ENCODE measurements around the gene MRPL44. TPM values are rescaled to one million over a fixed set of nuclear protein-coding genes. Genes with fewer than 3 reads are reported as not detected.

MRPL44 gene
- total and polyA plus RNA-seq, 2 of the 13 experiments (the other 11 are each of a cell fraction or from before 2014, with no cell fraction given), result 38.4 to 78.0 TPM

DNA sequence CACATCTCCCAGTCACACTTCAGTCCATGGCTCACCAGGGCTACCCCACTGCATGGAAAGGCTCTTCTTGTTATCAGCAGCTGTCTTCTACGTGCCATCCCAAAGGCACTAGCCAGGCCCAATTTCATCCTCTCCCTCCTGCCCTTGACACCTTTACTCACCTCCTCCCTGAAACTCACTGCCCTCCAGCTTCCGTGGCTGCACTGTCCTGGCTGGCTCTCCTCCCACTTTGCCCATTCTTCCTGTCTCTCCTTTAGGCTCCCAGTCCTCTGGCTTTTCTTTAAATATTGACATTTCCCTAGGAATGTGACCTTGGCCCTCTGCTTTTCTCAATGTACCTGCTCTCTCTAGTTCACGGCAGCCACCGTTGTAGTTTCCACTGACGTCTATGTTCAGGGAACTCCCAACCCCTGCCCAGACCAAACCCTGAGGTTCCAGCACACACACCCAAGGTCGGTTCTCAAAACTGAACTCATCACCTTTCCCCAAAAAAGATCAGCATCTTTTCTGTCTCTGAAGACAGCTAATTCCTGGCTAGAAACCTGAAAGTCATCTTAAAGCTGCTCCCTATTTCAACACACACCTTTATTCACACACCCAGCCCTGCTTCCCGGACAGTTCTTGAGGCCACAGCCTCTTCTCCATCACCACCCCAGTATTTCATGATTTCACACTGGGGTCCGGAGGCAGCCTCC is 48.8 kb upstream of the MRPL44 start (continued):
- no peak for TF ChIP-seq ZFP41 (CRISPR knock-in tag; IDR thresholded peaks at IDR 0.05; ENCODE audit: borderline replicate concordance)
- peak; percentile 92 for TF ChIP-seq GFI1 (CRISPR knock-in tag; IDR thresholded peaks at IDR 0.05; ENCODE audit: borderline replicate concordance)
- TF ChIP-seq, protein P1, sequence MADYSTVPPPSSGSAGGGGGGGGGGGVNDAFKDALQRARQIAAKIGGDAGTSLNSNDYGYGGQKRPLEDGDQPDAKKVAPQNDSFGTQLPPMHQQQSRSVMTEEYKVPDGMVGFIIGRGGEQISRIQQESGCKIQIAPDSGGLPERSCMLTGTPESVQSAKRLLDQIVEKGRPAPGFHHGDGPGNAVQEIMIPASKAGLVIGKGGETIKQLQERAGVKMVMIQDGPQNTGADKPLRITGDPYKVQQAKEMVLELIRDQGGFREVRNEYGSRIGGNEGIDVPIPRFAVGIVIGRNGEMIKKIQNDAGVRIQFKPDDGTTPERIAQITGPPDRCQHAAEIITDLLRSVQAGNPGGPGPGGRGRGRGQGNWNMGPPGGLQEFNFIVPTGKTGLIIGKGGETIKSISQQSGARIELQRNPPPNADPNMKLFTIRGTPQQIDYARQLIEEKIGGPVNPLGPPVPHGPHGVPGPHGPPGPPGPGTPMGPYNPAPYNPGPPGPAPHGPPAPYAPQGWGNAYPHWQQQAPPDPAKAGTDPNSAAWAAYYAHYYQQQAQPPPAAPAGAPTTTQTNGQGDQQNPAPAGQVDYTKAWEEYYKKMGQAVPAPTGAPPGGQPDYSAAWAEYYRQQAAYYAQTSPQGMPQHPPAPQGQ (CRISPR knock-in tag; IDR thresholded peaks at IDR 0.05; ENCODE audit: borderline replicate concordance), result no peak
- TF ChIP-seq, protein P2, sequence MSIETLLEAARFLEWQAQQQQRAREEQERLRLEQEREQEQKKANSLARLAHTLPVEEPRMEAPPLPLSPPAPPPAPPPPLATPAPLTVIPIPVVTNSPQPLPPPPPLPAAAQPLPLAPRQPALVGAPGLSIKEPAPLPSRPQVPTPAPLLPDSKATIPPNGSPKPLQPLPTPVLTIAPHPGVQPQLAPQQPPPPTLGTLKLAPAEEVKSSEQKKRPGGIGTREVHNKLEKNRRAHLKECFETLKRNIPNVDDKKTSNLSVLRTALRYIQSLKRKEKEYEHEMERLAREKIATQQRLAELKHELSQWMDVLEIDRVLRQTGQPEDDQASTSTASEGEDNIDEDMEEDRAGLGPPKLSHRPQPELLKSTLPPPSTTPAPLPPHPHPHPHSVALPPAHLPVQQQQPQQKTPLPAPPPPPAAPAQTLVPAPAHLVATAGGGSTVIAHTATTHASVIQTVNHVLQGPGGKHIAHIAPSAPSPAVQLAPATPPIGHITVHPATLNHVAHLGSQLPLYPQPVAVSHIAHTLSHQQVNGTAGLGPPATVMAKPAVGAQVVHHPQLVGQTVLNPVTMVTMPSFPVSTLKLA (IDR thresholded peaks at IDR 0.05), result no peak
- no peak; the same call in 1 of the 2 replicates for TF ChIP-seq ZNF777 (CRISPR knock-in tag; IDR thresholded peaks at IDR 0.05)
- peak; percentile 97 for TF ChIP-seq TBX2 (CRISPR knock-in tag; IDR thresholded peaks at IDR 0.05; ENCODE audit: borderline replicate concordance)
- peak; percentile 31; the same call in 1 of the 2 replicates for TF ChIP-seq KDM5B (CRISPR knock-in tag; IDR thresholded peaks at IDR 0.05; ENCODE audit: borderline replicate concordance)
- TF ChIP-seq NFYC (CRISPR knock-in tag; IDR thresholded peaks at IDR 0.05), result no peak
- no peak for TF ChIP-seq ZSCAN20 (CRISPR knock-in tag; IDR thresholded peaks at IDR 0.05; ENCODE audit: borderline replicate concordance)
- TF ChIP-seq SOX13 (IDR thresholded peaks at IDR 0.05), result no peak; the same call in 1 of the 2 replicates
- peak in 1 of 2 experiments; percentile 92; a peak in 2 of 4 replicates for TF ChIP-seq SOX13 (CRISPR knock-in tag; conservative IDR thresholded peaks at IDR 0.05 in 1 of 2, IDR thresholded peaks at IDR 0.05 in 1 of 2)
- no peak for TF ChIP-seq ZNF674 (CRISPR knock-in tag; IDR thresholded peaks at IDR 0.05; ENCODE audit: low read depth)
- TF ChIP-seq, protein P3, sequence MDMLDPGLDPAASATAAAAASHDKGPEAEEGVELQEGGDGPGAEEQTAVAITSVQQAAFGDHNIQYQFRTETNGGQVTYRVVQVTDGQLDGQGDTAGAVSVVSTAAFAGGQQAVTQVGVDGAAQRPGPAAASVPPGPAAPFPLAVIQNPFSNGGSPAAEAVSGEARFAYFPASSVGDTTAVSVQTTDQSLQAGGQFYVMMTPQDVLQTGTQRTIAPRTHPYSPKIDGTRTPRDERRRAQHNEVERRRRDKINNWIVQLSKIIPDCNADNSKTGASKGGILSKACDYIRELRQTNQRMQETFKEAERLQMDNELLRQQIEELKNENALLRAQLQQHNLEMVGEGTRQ (IDR thresholded peaks at IDR 0.05; ENCODE audit: low read depth, low read length), result 0 out of 2 replicates have a peak, but pooled peaks have one; percentile 2
- TF ChIP-seq, protein P3 (CRISPR knock-in tag; IDR thresholded peaks at IDR 0.05; ENCODE audit: borderline replicate concordance), result no peak
- TF ChIP-seq ZNF121 (CRISPR knock-in tag; IDR thresholded peaks at IDR 0.05), result peak; percentile 90
- TF ChIP-seq ZSCAN29 (CRISPR knock-in tag; conservative IDR thresholded peaks at IDR 0.05), result peak; percentile 91
- no peak for TF ChIP-seq NFE2L2 (IDR thresholded peaks at IDR 0.05; ENCODE audit: low read length)
- TF ChIP-seq ZNF337 (CRISPR knock-in tag; IDR thresholded peaks at IDR 0.05; ENCODE audit: borderline replicate concordance, low read depth), result peak; percentile 86; the same call in 1 of the 2 replicates
- TF ChIP-seq FOXC1 (CRISPR knock-in tag; IDR thresholded peaks at IDR 0.05; ENCODE audit: borderline replicate concordance), result peak; percentile 71
- TF ChIP-seq, protein P4, sequence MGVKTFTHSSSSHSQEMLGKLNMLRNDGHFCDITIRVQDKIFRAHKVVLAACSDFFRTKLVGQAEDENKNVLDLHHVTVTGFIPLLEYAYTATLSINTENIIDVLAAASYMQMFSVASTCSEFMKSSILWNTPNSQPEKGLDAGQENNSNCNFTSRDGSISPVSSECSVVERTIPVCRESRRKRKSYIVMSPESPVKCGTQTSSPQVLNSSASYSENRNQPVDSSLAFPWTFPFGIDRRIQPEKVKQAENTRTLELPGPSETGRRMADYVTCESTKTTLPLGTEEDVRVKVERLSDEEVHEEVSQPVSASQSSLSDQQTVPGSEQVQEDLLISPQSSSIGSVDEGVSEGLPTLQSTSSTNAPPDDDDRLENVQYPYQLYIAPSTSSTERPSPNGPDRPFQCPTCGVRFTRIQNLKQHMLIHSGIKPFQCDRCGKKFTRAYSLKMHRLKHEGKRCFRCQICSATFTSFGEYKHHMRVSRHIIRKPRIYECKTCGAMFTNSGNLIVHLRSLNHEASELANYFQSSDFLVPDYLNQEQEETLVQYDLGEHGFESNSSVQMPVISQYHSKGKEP (CRISPR knock-in tag; IDR thresholded peaks at IDR 0.05), result no peak

Data from HepG2 (cell line).